Heart left ventricle (tissue), 16 donors: Measurements from ENCODE around the gene LUC7L. TPM values are rescaled to one million over a fixed set of nuclear protein-coding genes. Genes with fewer than 3 reads are reported as not detected.
A peak's percentile ranks its signal among the peaks of the same experiment; 100 is the strongest.
"Not testable (repeated sequence)": the region's sequence is repeated elsewhere in the genome, so short reads cannot be mapped to it uniquely, and the experiment has no call there.

Experiments used
- ATAC-seq, 4 donors: fragments of 200-7000 bp; cut with Tn5 transposase; one replicate each; pipeline ENCODE4 v1.9.1; 2020 to 2022; ENCODE audit warnings: moderate library complexity in 4 of 4, mild to moderate bottlenecking in 3 of 4, moderate number of reproducible peaks in 1 of 4
- DNase-seq, 5 donors: peaks; one replicate each; pipeline ENCODE4 v3.0.0-alpha.2; 2020
- H3K27ac ChIP-seq, 12 donors: fragments of 200-600 bp; sonication (generic) in 4 of 12; one replicate each; pipeline versions ENCODE4 v1.5.0 to v1.8.0; 2016 to 2022; ENCODE audit warnings: mild to moderate bottlenecking in 2 of 12
- H3K27me3 ChIP-seq, 9 donors: fragments of 200-600 bp; sonication (generic) in 2 of 9; one replicate each; pipeline versions ENCODE4 v1.5.1 to v1.8.0; 2016 to 2022; ENCODE audit warnings: mild to moderate bottlenecking in 3 of 9
- H3K36me3 ChIP-seq, 9 donors: fragments of 200-600 bp; sonication (generic) in 2 of 9; one replicate each; pipeline versions ENCODE4 v1.5.0 to v1.8.0; 2018 to 2022; ENCODE audit warnings: mild to moderate bottlenecking in 2 of 9
- H3K4me1 ChIP-seq, 12 donors: fragments of 200-600 bp; sonication (generic) in 4 of 12; one replicate each; pipeline versions ENCODE4 v1.5.0 to v1.8.0; 2016 to 2022; ENCODE audit warnings: mild to moderate bottlenecking in 3 of 12
- H3K4me3 ChIP-seq, 12 donors: fragments of 200-600 bp; sonication (generic) in 4 of 12; one replicate each; pipeline versions ENCODE4 v1.5.0 to v1.8.0; 2017 to 2022; ENCODE audit warnings: mild to moderate bottlenecking in 9 of 12, moderate library complexity in 4 of 12
- H3K9me3 ChIP-seq, 12 donors: fragments of 200-600 bp; sonication (generic) in 4 of 12; one replicate each; pipeline versions ENCODE4 v1.5.0 to v1.8.0; 2016 to 2022; ENCODE audit warnings: mild to moderate bottlenecking in 1 of 12
- CTCF ChIP-seq, 12 donors: fragments of 200-600 bp; sonication (generic) in 4 of 12; IDR thresholded peaks; one replicate each; pipeline versions ENCODE4 v1.5.0 to v1.8.0; 2018 to 2022; ENCODE audit warnings: antibody characterized with exemption in 12 of 12, mild to moderate bottlenecking in 5 of 12
- POLR2A ChIP-seq, 2 donors: fragments of 450-650 bp; IDR thresholded peaks; one replicate each; pipeline ENCODE4 v1.6.1; 2017; ENCODE audit warnings: antibody characterized with exemption in 2 of 2, mild to moderate bottlenecking in 2 of 2, moderate library complexity in 2 of 2
- WGBS, 4 donors: extraction: QIAGEN DNeasy Blood & Tissue Kit in 2 of 4; methylation state at CpG; one replicate each; pipeline versions ENCODE4 v1.1.5 to v1.1.7; 2013 to 2018; 5-methylcytosine and 5-hydroxymethylcytosine counted together
- intact Hi-C, 10 donors: fragments of 100-400 bp; cut with DNase I; formaldehyde crosslinking; loops; one replicate each; pipeline versions ENCODE4 v1.11.1 to v1.14.2; 2022
- polyA plus RNA-seq, 2 donors: library from polyadenylated mRNA; stranded (reverse); fragments of 200-250 nt; gene quantifications; one replicate each; pipeline ENCODE4 v1.2.3, GENCODE V29; 2013
- total RNA-seq, 9 donors: library from RNA; depleted of rRNA in 2 of 9; stranded (reverse); fragments of >200 nt in 2 of 9; fragmentation: NEBNext Ultra II Directional in 3 of 9; extraction: Animal tissue kit (Norgen Biotek cat#: 25700) in 3 of 9; gene quantifications; one replicate each; pipeline versions ENCODE4 v1.1.0 to v1.2.4, GENCODE V29; 2016 to 2023
- donor health status: ischemic (EF 13 %, LVEDD 7.1; RV severe dilation, severe dysfunction).
- donor health status: healthy with polysubstance abuse.
- donor health status: DM: no; HTN: yes; CAD: no.
- donor health status: DM: no; HTN: no; CAD: no.
- donor health status: ischemic (EF 25% LVEDD 6.9; RV normal size, moderate dysfunction).
- donor health status: ischemic (EF 25% LVEDD 5.7; RV mildly dilated, moderate dysfunction).
- donor health status: healthy.
- donor health status: DM: yes; HTN: yes; CAD: no.
- donor health status: ischemic (EF 35%, LVEDD 5.7; RV mildly dilated, moderate dysfunction).
- donor health status: nonischemic (EF 11% LVEDD 7.7; RV severe dilation, severe dysfunction).
- donor health status: DM: yes; HTN: yes; CAD: no.
- donor health status: PGD.
- donor health status: ischemic (EF 29% LVEDD 5.4; RV normal size, mild dysfunction).
- donor health status: nonischemic (EF 23%, LVEDD 6.1; RV moderate dilation, normal function).

The LUC7L gene
- total and polyA plus RNA-seq, 11 donors: 12.5 to 47.5 (median 19.4) TPM

GRCh38 chr16:229731-230281 is 557 bp upstream of the LUC7L start:
- WGBS, 4 donors: 82 to 84% (median 82%) methylated on average over 22 of the region's 22 CpGs

GRCh38 chr16:228151-228851 is 948 bp downstream of the LUC7L start:
- H3K27ac ChIP-seq: peak overlapping the region; percentile 83 to 99 (median 96)
- peaks cover 0 to 47% (median 43%) of the 10 kb centered on the region in 9 donors for H3K36me3 ChIP-seq
- no peak for DNase-seq
- intact Hi-C loops: loop anchor here in 5 of 10 donors (5.0 to 10.0 kb wide), 3 partner anchors 121 to 126 kb away; partner anchors contain the start of gene AXIN1 (in 4 of the 5)
- H3K4me3 ChIP-seq: peak overlapping the region; percentile 56 to 93 (median 77)
- no peaks in the 10 kb centered on the region for H3K27me3 ChIP-seq
- WGBS, 4 donors: 20 to 23% (median 21%) methylated on average over 9 of the region's 9 CpGs
- H3K4me1 ChIP-seq: peaks cover 3 to 25% (median 13%) of the 10 kb centered on the region in 12 donors
- no peak for TF ChIP-seq POLR2A (IDR thresholded peaks at IDR 0.05)
- TF ChIP-seq CTCF (IDR thresholded peaks at IDR 0.05): no peak
- ATAC-seq: peak in 1 of 4 donors; percentile 15
- no peaks in the 10 kb centered on the region for H3K9me3 ChIP-seq

More at GRCh38 chr16:229731-230281, 557 bp upstream of the LUC7L start:
- H3K36me3 ChIP-seq: peaks cover 0 to 32% (median 28%) of the 10 kb centered on the region in 9 donors
- intact Hi-C loops: loop anchor here in 6 of 10 donors (5.0 to 10.0 kb wide), 3 partner anchors 122 to 125 kb away; partner anchors contain the start of gene AXIN1 (in 5 of the 6)
- ATAC-seq (no peak), DNase-seq (no peak)
- H3K4me3 ChIP-seq: peak overlapping the region; percentile 56 to 93 (median 77)
- TF ChIP-seq POLR2A (IDR thresholded peaks at IDR 0.05) (no peak), CTCF (IDR thresholded peaks at IDR 0.05) (no peak)
- peak overlapping the region in 11 of 12 donors; percentile 90 to 99 (median 97) for H3K27ac ChIP-seq
- no peaks in the 10 kb centered on the region for H3K27me3 ChIP-seq
- no peaks in the 10 kb centered on the region for H3K9me3 ChIP-seq
- peaks cover 3 to 29% (median 16%) of the 10 kb centered on the region in 12 donors for H3K4me1 ChIP-seq

- no peak for DNase-seq
- H3K4me3 ChIP-seq: no peak overlapping the region
- peaks cover 0 to 100% (median 100%) of the 10 kb centered on the region in 9 donors for H3K36me3 ChIP-seq
- ATAC-seq: no peak
- peaks cover 0 to 4% (median 0%) of the 10 kb centered on the region in 12 donors for H3K4me1 ChIP-seq
- intact Hi-C loops: loop anchor here in 2 of 10 donors (10.0 kb wide), 1 partner anchor 135 kb away; the partner anchor contains the start of gene AXIN1 (in 2 of the 2)
- H3K27me3 ChIP-seq: no peaks in the 10 kb centered on the region
- no peak overlapping the region for H3K27ac ChIP-seq
- 67 to 75% (median 70%) methylated on average over 4 of the region's 4 CpGs for WGBS, 4 donors
- no peaks in the 10 kb centered on the region for H3K9me3 ChIP-seq
- TF ChIP-seq CTCF (IDR thresholded peaks at IDR 0.05) (no peak), POLR2A (IDR thresholded peaks at IDR 0.05) (no peak)
These were observed 9.2 kb downstream of the LUC7L start for GRCh38 chr16:220021-220420.

GRCh38 chr16:212999-213398 is 16.2 kb downstream of the LUC7L start:
- Histone ChIP-seq H3K9me3 (no peaks in the 10 kb centered on the region), H3K4me1 (peaks cover 0 to 20% (median 7%) of the 10 kb centered on the region in 12 donors), H3K27ac (peak overlapping the region in 5 of 12 donors; percentile 15 to 42 (median 21)), H3K27me3 (no peaks in the 10 kb centered on the region), H3K36me3 (peaks cover 0 to 100% (median 99%) of the 10 kb centered on the region in 9 donors), H3K4me3 (no peak overlapping the region)
- ATAC-seq (peak in 3 of 4 donors; percentile 53 to 80 (median 73)), DNase-seq (no peak)
- WGBS, 4 donors: 81 to 89% (median 85%) methylated on average over 3 of the region's 3 CpGs
- intact Hi-C loops: no loop called here
- no peak for TF ChIP-seq POLR2A (IDR thresholded peaks at IDR 0.05)
- TF ChIP-seq CTCF (IDR thresholded peaks at IDR 0.05): no peak

GRCh38 chr16:211631-212180 is 17.5 kb downstream of the LUC7L start:
- Histone ChIP-seq H3K4me1 (peaks cover 0 to 20% (median 7%) of the 10 kb centered on the region in 12 donors), H3K36me3 (peaks cover 0 to 100% (median 99%) of the 10 kb centered on the region in 9 donors)
- 82 to 87% (median 83%) methylated on average over 12 to 14 of the region's 14 CpGs for WGBS, 4 donors
- ATAC-seq: peak in 3 of 4 donors; percentile 22 to 50 (median 39)
- H3K27me3 ChIP-seq, H3K9me3 ChIP-seq, H3K27ac ChIP-seq, H3K4me3 ChIP-seq, DNase-seq, intact Hi-C loops: not testable (repeated sequence)

- ATAC-seq, DNase-seq, intact Hi-C loops, H3K27ac ChIP-seq, H3K27me3 ChIP-seq, H3K9me3 ChIP-seq, H3K4me3 ChIP-seq: not testable (repeated sequence)
- Histone ChIP-seq H3K36me3 (peaks cover 0 to 100% (median 99%) of the 10 kb centered on the region in 9 donors), H3K4me1 (peaks cover 0 to 20% (median 7%) of the 10 kb centered on the region in 12 donors)
- 88 to 93% (median 89%) methylated on average over 4 of the region's 4 CpGs for WGBS, 4 donors
These were observed 19.9 kb downstream of the LUC7L start for GRCh38 chr16:209359-209758.
